Measurements from ENCODE around the gene MOBP. TPM values are rescaled to one million over a fixed set of nuclear protein-coding genes. Genes with fewer than 3 reads are reported as not detected.

MOBP gene
- total RNA-seq, 1 experiment from 2014 or later: not detected

GRCh38 chr3:39420543-39420942 lies 46.9 kb upstream of the MOBP start:
- ChIA-PET RAD21 (ENCODE audit: low non-redundant PET in 1 of 2, low total read pairs in 2 of 2, uncharacterized antibody in 2 of 2, unreplicated experiment in 2 of 2) (no interaction called here), CTCF (no interaction called here), POLR2A (no interaction called here)
- Histone ChIP-seq H3K79me2 (ENCODE audit: insufficient read depth, low read length) (no peaks in the 10 kb centered on the region), H3K4me2 (ENCODE audit: low read length) (no peak overlapping the region), H2AFZ (ENCODE audit: low read depth, low read length, poor library complexity, severe bottlenecking) (no peak overlapping the region), H3K9me2 (ENCODE audit: insufficient read depth) (no peaks in the 10 kb centered on the region), H3K4me3 (replicated peaks in 1 of 2; ENCODE audit: low read depth in 1 of 2, low read length in 2 of 2) (no peak overlapping the region), H3K4me1 (ENCODE audit: control insufficient read depth in 1 of 2, insufficient read depth in 2 of 2, low read length in 2 of 2) (peaks cover 0 to 5% of the 10 kb centered on the region in 2 experiments; a peak in 1 of 4 replicates), H4K20me1 (ENCODE audit: insufficient read depth) (no peaks in the 10 kb centered on the region), H3K9me3 (ENCODE audit: control insufficient read depth in 1 of 2, insufficient read depth in 1 of 2, low read depth in 1 of 2, low read length in 2 of 2) (no peaks in the 10 kb centered on the region), H3K27me3 (ENCODE audit: insufficient read depth, low read length) (no peaks in the 10 kb centered on the region), H3K9ac (ENCODE audit: low read length) (no peak overlapping the region), H3K36me3 (ENCODE audit: control insufficient read depth in 1 of 2, insufficient read depth in 2 of 2, low read length in 2 of 2) (no peaks in the 10 kb centered on the region), H3K27ac (ENCODE audit: low read depth, low read length) (no peak overlapping the region)
- ATAC-seq: no peak
- intact Hi-C loops (cut with micrococcal nuclease): no loop called here
- TF ChIP-seq TCF7L2 (IDR thresholded peaks at IDR 0.05; ENCODE audit: borderline replicate concordance, extremely low read depth, insufficient read depth, insufficient read length): no peak
- TF ChIP-seq ELF1 (IDR thresholded peaks at IDR 0.05; ENCODE audit: borderline replicate concordance, low read depth): no peak
- TF ChIP-seq POLR2AphosphoS5 (IDR thresholded peaks at IDR 0.05; ENCODE audit: low read depth, low read length): no peak
- no peak for TF ChIP-seq CBX3 (IDR thresholded peaks at IDR 0.05; ENCODE audit: low read depth)
- TF ChIP-seq, protein P1, sequence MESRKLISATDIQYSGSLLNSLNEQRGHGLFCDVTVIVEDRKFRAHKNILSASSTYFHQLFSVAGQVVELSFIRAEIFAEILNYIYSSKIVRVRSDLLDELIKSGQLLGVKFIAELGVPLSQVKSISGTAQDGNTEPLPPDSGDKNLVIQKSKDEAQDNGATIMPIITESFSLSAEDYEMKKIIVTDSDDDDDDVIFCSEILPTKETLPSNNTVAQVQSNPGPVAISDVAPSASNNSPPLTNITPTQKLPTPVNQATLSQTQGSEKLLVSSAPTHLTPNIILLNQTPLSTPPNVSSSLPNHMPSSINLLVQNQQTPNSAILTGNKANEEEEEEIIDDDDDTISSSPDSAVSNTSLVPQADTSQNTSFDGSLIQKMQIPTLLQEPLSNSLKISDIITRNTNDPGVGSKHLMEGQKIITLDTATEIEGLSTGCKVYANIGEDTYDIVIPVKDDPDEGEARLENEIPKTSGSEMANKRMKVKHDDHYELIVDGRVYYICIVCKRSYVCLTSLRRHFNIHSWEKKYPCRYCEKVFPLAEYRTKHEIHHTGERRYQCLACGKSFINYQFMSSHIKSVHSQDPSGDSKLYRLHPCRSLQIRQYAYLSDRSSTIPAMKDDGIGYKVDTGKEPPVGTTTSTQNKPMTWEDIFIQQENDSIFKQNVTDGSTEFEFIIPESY (IDR thresholded peaks at IDR 0.05; ENCODE audit: extremely low read depth, insufficient replicate concordance, low read length): no peak
- TF ChIP-seq, protein P2, sequence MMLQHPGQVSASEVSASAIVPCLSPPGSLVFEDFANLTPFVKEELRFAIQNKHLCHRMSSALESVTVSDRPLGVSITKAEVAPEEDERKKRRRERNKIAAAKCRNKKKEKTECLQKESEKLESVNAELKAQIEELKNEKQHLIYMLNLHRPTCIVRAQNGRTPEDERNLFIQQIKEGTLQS (IDR thresholded peaks at IDR 0.05): no peak
- no peak for TF ChIP-seq FOSL1 (IDR thresholded peaks at IDR 0.05; ENCODE audit: low read depth)
- TF ChIP-seq SRF (IDR thresholded peaks at IDR 0.05; ENCODE audit: low read depth): no peak
- TF ChIP-seq EZH2phosphoT487 (IDR thresholded peaks at IDR 0.05; ENCODE audit: borderline replicate concordance): no peak
- TF ChIP-seq JUND (IDR thresholded peaks at IDR 0.05): no peak
- TF ChIP-seq EGR1 (IDR thresholded peaks at IDR 0.05; ENCODE audit: low read depth): no peak
- TF ChIP-seq CEBPB (IDR thresholded peaks at IDR 0.05; ENCODE audit: low read depth): no peak
- no peak for TF ChIP-seq ZFX (IDR thresholded peaks at IDR 0.05)
- no peak for TF ChIP-seq SIN3A (IDR thresholded peaks at IDR 0.05; ENCODE audit: low read depth)
- TF ChIP-seq RAD21 (IDR thresholded peaks at IDR 0.05; ENCODE audit: low read depth): no peak
- no peak for TF ChIP-seq MAX (IDR thresholded peaks at IDR 0.05)
- no peak for DNase-seq (ENCODE audit: low read depth, low spot score)
- BruUV-seq (replicated peaks): no TSS peak
